Measurements from ENCODE around the gene ERMAP. TPM values are rescaled to one million over a fixed set of nuclear protein-coding genes. Genes with fewer than 3 reads are reported as not detected.
"Not testable (repeated sequence)": the region's sequence is repeated elsewhere in the genome, so short reads cannot be mapped to it uniquely, and the experiment has no call there.

Gene ERMAP
- total RNA-seq, 1 donor from 2014 or later, result 1.9 TPM

- DNase-seq, result no peak
These were observed 28.9 kb downstream of the ERMAP start for GRCh38 chr1:42845866-42846256.

DNA sequence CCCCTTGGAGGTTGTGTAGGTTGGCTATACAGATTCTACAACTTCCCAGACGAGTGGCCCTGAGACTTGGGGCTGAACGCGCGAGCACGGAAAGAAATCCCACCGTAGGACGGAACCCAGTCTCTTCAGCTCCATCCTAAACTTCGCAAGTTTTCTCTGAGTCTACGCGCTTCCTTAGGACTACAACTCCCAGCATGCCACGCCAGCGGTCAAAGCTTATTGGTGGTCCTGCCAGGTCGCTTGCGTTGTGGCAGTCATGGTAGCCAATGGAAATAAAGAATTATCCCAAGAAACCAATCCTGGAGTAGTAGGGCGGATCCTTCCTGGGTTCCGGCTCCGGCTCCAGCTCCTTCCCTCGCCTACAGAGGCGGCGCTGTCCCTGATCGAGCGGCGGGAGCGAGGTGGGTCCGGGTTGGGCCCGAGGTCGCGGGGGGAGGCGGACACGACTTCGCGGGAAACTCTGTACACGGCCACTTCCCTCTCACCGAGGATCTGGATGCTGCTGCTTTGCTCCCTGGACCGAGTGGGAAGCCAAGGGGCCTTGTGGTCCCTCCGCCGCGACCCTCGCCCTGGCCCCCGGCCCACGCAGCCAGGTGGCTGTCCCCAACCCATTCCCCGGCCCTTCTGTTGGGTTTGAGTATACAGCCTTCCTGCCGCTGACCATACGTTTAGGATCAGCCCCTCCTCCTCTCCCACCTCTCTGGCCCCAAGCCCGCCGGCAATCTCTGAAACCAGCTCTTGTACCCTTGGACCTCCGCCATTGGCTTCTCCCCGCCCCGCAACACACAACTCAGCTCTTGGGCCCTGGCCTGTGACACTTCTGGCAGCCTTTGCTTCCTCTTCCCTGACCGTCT is 29.6 kb downstream of the ERMAP start, which contains the start of gene ZNF691:
TSS of gene ZNF691 (plus strand) at position 357 of the 854 bp plus-strand sequence. CDS start 3,046 bp downstream, outside the sequence.
- peak; percentile 90 for DNase-seq

DNA sequence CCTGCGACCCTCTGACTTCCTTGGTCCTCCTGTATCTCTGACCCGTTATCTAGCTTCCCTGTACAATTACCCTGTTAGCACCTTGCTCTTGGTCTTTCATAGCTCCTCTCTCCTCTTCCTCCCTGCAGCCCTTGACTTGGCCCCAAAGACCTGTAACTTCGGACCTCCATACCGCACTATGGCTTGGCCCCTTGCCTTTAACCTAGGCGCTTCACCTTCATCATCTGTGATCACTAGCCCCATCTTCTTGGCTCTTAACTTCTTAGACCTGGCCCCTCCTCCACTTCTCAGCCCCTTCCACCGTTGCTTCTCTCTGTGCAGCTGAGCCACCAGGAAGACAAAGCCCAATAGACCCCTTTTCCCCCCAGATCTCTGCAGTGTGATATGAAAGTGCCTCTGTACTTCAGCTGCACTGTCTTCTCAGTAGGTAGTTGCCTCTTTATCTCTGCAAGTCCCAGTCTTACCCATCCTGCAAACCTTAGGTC is 30.2 kb downstream of the ERMAP start:
- no peak for DNase-seq

DNA sequence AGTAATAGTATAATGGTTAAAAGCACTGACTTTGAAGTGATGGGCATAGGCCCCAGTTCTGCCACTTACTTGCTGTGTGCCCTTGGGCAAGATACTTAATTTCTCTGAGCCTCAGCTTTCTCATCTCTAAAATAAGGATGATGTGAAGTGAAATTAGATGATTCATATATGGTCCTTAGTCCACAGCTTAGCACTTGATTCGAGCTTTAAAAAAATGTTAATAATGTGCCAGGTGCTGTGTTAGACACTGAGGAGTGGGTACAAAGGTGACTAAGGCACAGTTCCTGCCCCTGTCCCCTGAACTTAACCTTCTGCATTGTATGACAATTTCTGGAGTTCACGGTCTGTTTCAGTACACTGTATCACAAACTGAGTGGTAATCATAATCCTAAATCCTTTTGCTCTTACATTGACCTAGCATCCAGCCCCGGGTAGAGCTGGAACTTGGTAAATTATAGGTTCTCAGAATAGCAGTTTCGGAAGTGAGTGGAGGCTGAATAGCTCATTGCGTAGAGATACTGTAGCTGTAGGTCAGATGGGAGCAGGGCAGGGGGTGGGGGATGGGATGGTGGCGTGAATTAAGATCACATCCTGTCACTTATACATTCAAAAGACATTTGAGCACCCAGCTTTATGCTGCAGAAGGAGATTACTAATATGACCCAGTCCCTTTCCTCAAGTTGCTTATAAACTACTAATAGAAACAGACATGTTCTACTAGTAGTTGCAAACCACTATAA is 31.0 kb downstream of the ERMAP start:
- no peak for DNase-seq

GRCh38 chr1:42848823-42849537 is 32.1 kb downstream of the ERMAP start:
- DNase-seq, result no peak

GRCh38 chr1:42849944-42850343 is 33.0 kb downstream of the ERMAP start:
- no peak for DNase-seq

DNA sequence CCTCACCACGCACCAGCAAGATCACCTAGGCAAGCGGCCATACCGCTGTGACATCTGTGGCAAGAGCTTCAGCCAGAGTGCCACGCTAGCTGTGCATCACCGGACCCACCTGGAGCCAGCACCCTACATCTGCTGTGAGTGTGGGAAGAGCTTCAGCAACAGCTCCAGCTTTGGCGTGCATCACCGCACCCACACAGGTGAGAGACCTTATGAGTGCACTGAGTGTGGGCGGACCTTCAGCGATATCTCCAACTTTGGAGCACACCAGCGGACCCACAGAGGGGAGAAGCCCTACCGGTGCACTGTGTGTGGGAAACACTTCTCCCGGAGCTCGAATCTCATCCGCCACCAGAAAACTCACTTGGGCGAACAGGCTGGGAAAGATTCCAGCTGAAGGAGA is 34.5 kb downstream of the ERMAP start:
- no peak for DNase-seq

GRCh38 chr1:42851960-42852607 is 35.2 kb downstream of the ERMAP start:
- DNase-seq, result no peak

- no peak for DNase-seq
These were observed 35.7 kb downstream of the ERMAP start for GRCh38 chr1:42852608-42852980.

DNA sequence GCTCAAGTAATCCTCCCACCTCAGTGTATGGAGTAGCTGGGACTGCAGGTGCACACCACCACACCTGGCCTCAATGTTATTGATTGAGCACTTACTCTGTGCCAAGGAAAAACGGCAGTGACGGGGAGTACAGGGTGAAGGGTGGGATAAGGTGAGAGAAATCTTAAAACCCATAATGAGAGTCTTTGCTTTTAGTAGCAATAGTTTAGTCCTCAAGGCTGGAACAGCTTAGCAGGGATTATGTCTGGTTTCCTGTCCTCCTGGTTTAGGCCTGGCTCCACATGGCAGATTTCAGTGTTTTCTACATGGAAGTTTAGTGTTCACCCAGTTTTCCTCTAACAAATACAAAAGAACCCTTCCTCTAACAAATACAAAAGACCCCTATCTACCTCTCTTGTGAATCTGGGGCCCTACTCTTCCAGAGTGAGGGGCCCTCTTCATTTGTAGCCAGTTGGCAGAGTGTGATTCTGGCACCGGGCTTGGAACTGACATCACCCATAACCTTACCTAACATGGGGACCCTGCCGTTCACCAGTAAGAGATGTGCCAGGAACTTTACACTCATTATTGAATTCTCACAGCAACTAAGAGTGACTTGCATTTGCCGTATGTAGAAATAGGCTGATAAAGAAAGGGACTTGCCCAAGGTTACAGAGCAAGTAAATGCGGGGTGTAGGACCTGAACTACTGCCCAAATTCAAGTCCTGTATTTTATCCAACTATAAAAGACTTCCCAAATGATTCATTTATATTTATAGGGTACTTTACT is 36.4 kb downstream of the ERMAP start:
- DNase-seq, result no peak

- not testable (repeated sequence) for DNase-seq
These were observed 39.6 kb downstream of the ERMAP start for GRCh38 chr1:42856554-42856953.

GRCh38 chr1:42859366-42859765 is 42.4 kb downstream of the ERMAP start:
- DNase-seq, result not testable (repeated sequence)

- DNase-seq, result no peak
These were observed 43.6 kb downstream of the ERMAP start for GRCh38 chr1:42860339-42861013.

GRCh38 chr1:42861014-42861399 is 44.1 kb downstream of the ERMAP start:
- DNase-seq, result no peak

DNA sequence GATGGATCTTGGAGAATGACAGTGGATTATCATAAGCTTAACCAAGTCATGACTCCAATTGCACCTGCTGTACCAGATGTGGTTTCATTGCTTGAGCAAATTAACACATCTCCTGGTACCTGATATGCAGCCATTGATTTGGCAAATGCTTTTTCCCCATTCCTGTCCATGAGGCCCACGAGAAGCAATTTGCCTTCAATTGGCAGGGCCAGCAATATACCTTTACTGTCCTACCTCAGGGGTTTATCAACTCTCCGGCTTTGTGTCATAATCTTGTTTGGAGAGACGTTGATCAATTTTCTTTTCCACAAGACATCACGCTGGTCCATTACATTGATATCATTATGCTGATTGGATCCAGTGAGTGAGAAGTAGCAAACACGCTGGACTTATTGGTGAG is 49.6 kb downstream of the ERMAP start:
- DNase-seq, result no peak

DNA sequence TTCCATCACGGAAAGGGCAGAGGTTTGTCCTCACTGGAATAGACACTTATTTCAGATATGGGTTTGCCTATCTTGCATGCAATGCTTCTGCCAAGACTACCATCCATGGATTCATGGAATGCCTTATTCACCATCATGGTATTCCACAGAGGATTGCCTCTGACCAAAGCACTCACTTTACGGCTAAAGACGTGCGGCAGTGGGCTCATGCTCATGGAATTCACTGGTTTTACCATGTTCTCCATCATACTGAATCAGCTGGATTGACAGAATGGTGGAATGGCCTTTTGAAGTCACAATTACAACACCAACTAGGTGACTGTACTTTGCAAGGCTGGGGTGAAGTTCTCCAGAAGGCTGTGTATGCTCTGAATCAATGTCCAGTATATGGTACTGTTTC is 51.5 kb downstream of the ERMAP start:
- DNase-seq, result not testable (repeated sequence)

DNA sequence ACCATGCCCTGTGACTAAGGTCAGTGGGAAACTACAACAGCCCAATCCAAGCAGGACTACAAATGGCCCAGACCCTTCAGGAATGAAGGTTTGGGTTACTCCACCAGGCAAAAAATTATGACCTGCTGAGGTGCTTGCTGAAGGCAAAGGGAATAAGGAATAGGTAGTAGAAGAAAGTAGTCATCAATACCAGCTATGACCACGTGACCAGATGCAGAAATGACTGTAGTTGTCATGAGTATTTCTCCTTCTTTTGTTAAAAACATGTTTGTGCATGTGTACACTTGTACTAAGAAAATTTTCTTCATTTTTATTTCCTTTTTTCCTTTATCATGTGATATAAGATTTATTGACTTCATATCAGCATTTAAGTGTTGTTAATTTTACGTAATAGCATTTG is 52.3 kb downstream of the ERMAP start:
- not testable (repeated sequence) for DNase-seq

DNA sequence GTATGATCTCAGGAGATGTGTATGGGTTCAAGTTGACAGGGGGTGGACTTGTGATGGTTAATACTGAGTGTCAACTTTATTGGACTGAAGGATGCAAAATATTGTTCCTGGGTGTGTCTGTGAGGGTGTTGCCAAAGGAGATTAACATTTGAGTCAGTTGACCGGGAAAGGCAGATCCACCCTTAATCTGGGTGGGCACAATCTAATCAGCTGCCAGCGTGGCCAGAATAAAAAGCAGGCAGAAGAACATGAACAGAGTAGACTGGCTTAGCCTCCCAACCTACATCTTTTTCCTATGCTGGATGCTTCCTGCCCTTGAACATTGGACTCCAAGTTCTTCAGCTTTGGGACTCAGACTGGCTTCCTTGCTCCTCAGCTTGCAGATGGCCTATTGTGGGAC is 52.8 kb downstream of the ERMAP start:
- DNase-seq, result not testable (repeated sequence)

- DNase-seq, result not testable (repeated sequence)
These were observed 56.2 kb downstream of the ERMAP start for GRCh38 chr1:42873108-42873507.

- DNase-seq, result no peak
These were observed 56.7 kb downstream of the ERMAP start for GRCh38 chr1:42873670-42874069.

GRCh38 chr1:42876009-42876408 is 59.1 kb downstream of the ERMAP start:
- no peak for DNase-seq

Data from occipital lobe (tissue), 2 donors.